ENCODE data around the gene CD38.

DNA sequence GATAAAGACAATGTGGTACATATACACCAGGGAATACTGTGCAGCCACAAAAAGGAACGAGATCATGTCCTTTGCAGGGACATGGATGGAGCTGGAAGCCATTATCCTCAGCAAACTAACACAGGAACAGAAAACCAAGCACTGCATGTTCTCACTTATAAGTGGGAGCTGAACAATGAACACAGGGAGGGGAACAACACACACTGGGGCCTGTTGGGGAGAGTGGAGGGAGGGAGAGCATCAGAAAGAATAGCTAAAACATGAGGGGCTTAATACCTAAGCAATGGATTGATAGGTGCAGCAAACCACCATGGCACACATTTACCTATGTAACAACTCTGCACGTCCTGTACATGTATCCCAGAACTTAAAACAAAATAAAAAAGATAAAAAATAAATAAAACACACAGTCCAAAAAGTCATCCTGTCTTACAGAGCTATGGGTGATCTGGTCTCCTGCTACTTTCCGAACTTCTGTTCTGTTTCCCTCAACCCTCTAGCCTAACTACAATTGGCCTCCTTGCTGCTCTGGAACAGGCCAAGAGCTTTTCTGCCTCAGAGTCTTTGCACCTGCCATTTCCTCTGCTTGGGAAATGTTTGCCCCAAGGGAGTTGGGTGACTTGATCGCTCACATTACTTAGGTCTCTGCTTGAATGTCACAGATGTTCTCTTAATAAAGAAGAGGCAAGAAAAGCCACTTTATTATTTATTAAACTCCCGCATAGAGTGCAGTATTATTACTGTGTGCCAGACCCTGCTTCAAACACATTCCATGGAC is 1.1 kb upstream of the CD38 start:
- no peak for TF ChIP-seq POLR2A (IDR thresholded peaks at IDR 0.05)
- no peak for TF ChIP-seq POLR2AphosphoS5 (IDR thresholded peaks at IDR 0.05)
- no peak for TF ChIP-seq EP300 (IDR thresholded peaks at IDR 0.05)

Data from suprapubic skin (tissue), 4 donors.